Liver (tissue), 9 donors: ENCODE data around the gene SLC43A3. TPM values are rescaled to one million over a fixed set of nuclear protein-coding genes. Genes with fewer than 3 reads are reported as not detected.

Experiments
- DNase-seq: peaks from one replicate; pipeline ENCODE4 v3.0.0-alpha.2; 2017; ENCODE audit warnings: low spot score
- H3K27ac ChIP-seq, 2 donors: one replicate each; pipeline ENCODE4 v1.7.0; 2013; ENCODE audit warnings: inconsistent platforms in 2 of 2, low read length in 2 of 2, control low read depth in 1 of 2, low read depth in 1 of 2, mild to moderate bottlenecking in 1 of 2
- H3K27me3 ChIP-seq, 4 donors: one replicate each; pipeline versions ENCODE4 v1.6.1 to v1.7.0; 2013; ENCODE audit warnings: low read length in 3 of 4, inconsistent platforms in 1 of 4, mild to moderate bottlenecking in 1 of 4, moderate library complexity in 1 of 4; ENCODE audit not compliant: control insufficient read depth in 4 of 4, insufficient read depth in 4 of 4
- H3K36me3 ChIP-seq, 4 donors: one replicate each; pipeline versions ENCODE4 v1.6.1 to v1.7.0; 2013; ENCODE audit warnings: low read length in 3 of 4, mild to moderate bottlenecking in 3 of 4, low read depth in 1 of 4, moderate library complexity in 1 of 4; ENCODE audit not compliant: control insufficient read depth in 4 of 4, insufficient read depth in 3 of 4
- H3K4me1 ChIP-seq, 4 donors: one replicate each; pipeline versions ENCODE4 v1.6.1 to v1.7.0; 2013; ENCODE audit warnings: low read length in 3 of 4, mild to moderate bottlenecking in 3 of 4, moderate library complexity in 1 of 4; ENCODE audit not compliant: control insufficient read depth in 4 of 4, insufficient read depth in 4 of 4
- H3K4me3 ChIP-seq, 3 donors: one replicate each; pipeline versions ENCODE4 v1.6.1 to v1.7.0; 2013; ENCODE audit warnings: low read length in 3 of 3, control low read depth in 1 of 3, low read depth in 1 of 3, mild to moderate bottlenecking in 1 of 3
- H3K9ac ChIP-seq, 2 donors: one replicate each; pipeline ENCODE4 v1.7.0; 2013; ENCODE audit warnings: low read length in 2 of 2, mild to moderate bottlenecking in 2 of 2, moderate library complexity in 2 of 2, control low read depth in 1 of 2, low read depth in 1 of 2
- H3K9me3 ChIP-seq, 4 donors: one replicate each; pipeline versions ENCODE4 v1.6.1 to v1.7.0; 2013; ENCODE audit warnings: low read length in 3 of 4; ENCODE audit not compliant: control insufficient read depth in 4 of 4
- EGR1 ChIP-seq, 2 donors: IDR thresholded peaks; 2 replicates each; pipeline ENCODE4 v1.6.1; 2016 to 2018; ENCODE audit warnings: antibody characterized with exemption in 2 of 2, low read depth in 2 of 2
- FOXA1 ChIP-seq: IDR thresholded peaks from 2 replicates; pipeline ENCODE4 v1.6.1; 2016; ENCODE audit warnings: antibody characterized with exemption
- FOXA2 ChIP-seq: IDR thresholded peaks from 2 replicates; pipeline ENCODE4 v1.6.1; 2016; ENCODE audit warnings: antibody characterized with exemption
- GABPA ChIP-seq, 2 donors: IDR thresholded peaks in 1 of 2; conservative IDR thresholded peaks in 1 of 2; 2 replicates each; pipeline ENCODE4 v1.6.1; 2016; ENCODE audit warnings: antibody characterized with exemption in 2 of 2, mild to moderate bottlenecking in 1 of 2, moderate library complexity in 1 of 2
- HNF4A ChIP-seq, 2 donors: conservative IDR thresholded peaks; 2 replicates each; pipeline ENCODE4 v1.6.1; 2016; ENCODE audit warnings: antibody characterized with exemption in 2 of 2, mild to moderate bottlenecking in 2 of 2
- HNF4G ChIP-seq: IDR thresholded peaks from 2 replicates; pipeline ENCODE4 v1.6.1; 2016; ENCODE audit warnings: antibody characterized with exemption
- JUND ChIP-seq, 2 donors: IDR thresholded peaks; 2 replicates each; pipeline ENCODE4 v1.6.1; 2016; ENCODE audit warnings: antibody characterized with exemption in 2 of 2
- NR2F2 ChIP-seq: IDR thresholded peaks from 2 replicates; pipeline ENCODE4 v1.6.1; 2016; ENCODE audit warnings: antibody characterized with exemption
- RAD21 ChIP-seq, 2 donors: IDR thresholded peaks; 2 replicates each; pipeline ENCODE4 v1.6.1; 2016; ENCODE audit warnings: antibody characterized with exemption in 2 of 2, mild to moderate bottlenecking in 2 of 2
- RXRA ChIP-seq, 2 donors: IDR thresholded peaks; 2 replicates each; pipeline ENCODE4 v1.6.1; 2017 to 2018; ENCODE audit warnings: antibody characterized with exemption in 2 of 2, mild to moderate bottlenecking in 1 of 2
- SP1 ChIP-seq: IDR thresholded peaks from 2 replicates; pipeline ENCODE4 v1.6.1; 2018; ENCODE audit warnings: antibody characterized with exemption, mild to moderate bottlenecking
- TAF1 ChIP-seq: conservative IDR thresholded peaks from 2 replicates; pipeline ENCODE4 v1.6.1; 2016; ENCODE audit warnings: antibody characterized with exemption, mild to moderate bottlenecking
- YY1 ChIP-seq: IDR thresholded peaks from 2 replicates; pipeline ENCODE4 v1.6.1; 2016; ENCODE audit warnings: antibody characterized with exemption, mild to moderate bottlenecking
- WGBS: extraction: QIAGEN DNeasy Blood & Tissue Kit; methylation state at CpG from one replicate; pipeline ENCODE4 v1.1.7; 2013; 5-methylcytosine and 5-hydroxymethylcytosine counted together
- polyA plus RNA-seq, 2 donors: library from polyadenylated mRNA; stranded (reverse) in 1 of 2; unstranded in 1 of 2; fragments of 200-250 nt in 1 of 2; fragments of >200 nt in 1 of 2; fragmentation: Nextera tagmentation in 1 of 2; extraction: Ambion mirVana in 1 of 2; gene quantifications; one replicate each; pipeline versions ENCODE4 v1.2.1 to v1.2.3, GENCODE V29; 2013 to 2015
- total RNA-seq, 2 donors: library from RNA; depleted of rRNA; stranded (reverse); fragments of >200 nt; gene quantifications; one replicate each; pipeline ENCODE4 v1.2.3, GENCODE V29; 2014
- TF ChIP-seq, protein P1 (sequence below): IDR thresholded peaks from 2 replicates; pipeline ENCODE4 v1.6.1; 2016; ENCODE audit warnings: antibody characterized with exemption
- TF ChIP-seq, protein P2 (sequence below): IDR thresholded peaks from 2 replicates; pipeline ENCODE4 v1.6.1; 2016; ENCODE audit warnings: antibody characterized with exemption
- TF ChIP-seq, protein P3 (sequence below): IDR thresholded peaks from 2 replicates; pipeline ENCODE4 v1.6.1; 2016; ENCODE audit warnings: antibody characterized with exemption
- TF ChIP-seq, protein P4 (sequence below): fragments of 150-350 bp; IDR thresholded peaks from 2 replicates; pipeline ENCODE4 v1.5.1; 2017; ENCODE audit warnings: improper control_type of control experiment, low read depth, low read length; ENCODE audit not compliant: missing input control
- TF ChIP-seq, protein P5 (sequence below): IDR thresholded peaks from 2 replicates; pipeline ENCODE4 v1.6.1; 2016; ENCODE audit warnings: antibody characterized with exemption, mild to moderate bottlenecking
- donor health status: healthy.
- donor health status: healthy.
- donor health status: healthy.
- donor health status: healthy.
- donor health status: healthy.

SLC43A3 gene
- total and polyA plus RNA-seq, 4 donors: 47.2 to 152 (median 93.0) TPM

DNA sequence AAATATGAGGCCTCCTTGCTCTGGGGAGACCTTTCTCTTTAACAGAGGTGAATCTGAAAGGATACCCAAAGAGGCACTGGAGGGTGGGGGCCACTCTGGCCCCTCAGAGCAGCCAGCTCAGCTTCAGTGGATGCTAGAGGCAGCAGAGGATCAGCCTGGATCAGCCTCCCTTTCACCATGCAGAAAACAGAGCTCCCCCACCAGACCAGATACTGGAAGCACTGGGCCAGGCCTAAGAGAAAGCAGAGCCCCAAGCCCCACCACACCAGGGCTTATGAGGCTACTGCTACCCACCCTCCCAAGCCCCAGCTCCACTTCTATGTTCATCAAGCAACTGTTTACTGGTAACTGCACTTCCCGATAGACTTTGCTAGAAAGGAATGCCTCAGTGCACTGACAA, 4.0 kb upstream of the SLC43A3 start:
- 90% methylated on average over 1 of the region's 1 CpG for WGBS
- Histone ChIP-seq H3K9me3 (no peaks in the 10 kb centered on the region), H3K27ac (peak overlapping the region; percentile 92 to 99), H3K4me1 (peaks cover 18 to 66% (median 34%) of the 10 kb centered on the region in 4 donors), H3K4me3 (no peak overlapping the region), H3K27me3 (no peaks in the 10 kb centered on the region), H3K9ac (peak overlapping the region in 1 of 2 donors; percentile 43), H3K36me3 (no peaks in the 10 kb centered on the region)
- TF ChIP-seq GABPA (IDR thresholded peaks at IDR 0.05 in 1 of 2, conservative IDR thresholded peaks at IDR 0.05 in 1 of 2) (no peak), NR2F2 (no peak), FOXA2 (no peak), SP1 (no peak), HNF4A (conservative IDR thresholded peaks at IDR 0.05) (no peak)
- TF ChIP-seq, protein P1, sequence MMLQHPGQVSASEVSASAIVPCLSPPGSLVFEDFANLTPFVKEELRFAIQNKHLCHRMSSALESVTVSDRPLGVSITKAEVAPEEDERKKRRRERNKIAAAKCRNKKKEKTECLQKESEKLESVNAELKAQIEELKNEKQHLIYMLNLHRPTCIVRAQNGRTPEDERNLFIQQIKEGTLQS: no peak
- TF ChIP-seq, protein P2, sequence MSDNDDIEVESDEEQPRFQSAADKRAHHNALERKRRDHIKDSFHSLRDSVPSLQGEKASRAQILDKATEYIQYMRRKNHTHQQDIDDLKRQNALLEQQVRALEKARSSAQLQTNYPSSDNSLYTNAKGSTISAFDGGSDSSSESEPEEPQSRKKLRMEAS: no peak
- DNase-seq: no peak

DNA sequence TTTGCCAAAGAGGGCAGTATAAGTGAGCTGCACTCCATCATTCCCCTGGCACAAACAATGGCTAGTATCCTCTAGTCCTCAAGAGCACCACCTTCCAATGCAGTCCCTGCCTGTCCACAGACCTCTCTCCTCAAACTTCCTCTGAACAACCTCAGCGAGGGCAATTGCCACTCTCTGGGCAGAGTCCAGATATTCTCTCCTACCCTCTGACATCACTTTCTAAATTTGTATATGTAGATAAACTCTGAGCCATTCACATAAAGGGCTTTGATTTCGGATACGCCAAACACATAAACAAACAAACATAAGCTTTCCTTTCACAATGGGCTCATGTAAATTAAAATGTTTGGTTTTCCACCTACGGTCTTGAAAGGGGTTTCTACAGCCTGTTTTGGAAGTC, 3.0 kb upstream of the SLC43A3 start:
- H3K9me3 ChIP-seq: no peaks in the 10 kb centered on the region
- 25% methylated on average over 4 of the region's 4 CpGs for WGBS
- no peak for DNase-seq
- H3K4me1 ChIP-seq: peaks cover 14 to 72% (median 36%) of the 10 kb centered on the region in 4 donors
- TF ChIP-seq RAD21 (IDR thresholded peaks at IDR 0.05): peak; percentile 15 to 30
- no peak for TF ChIP-seq NR2F2
- TF ChIP-seq, protein P3, sequence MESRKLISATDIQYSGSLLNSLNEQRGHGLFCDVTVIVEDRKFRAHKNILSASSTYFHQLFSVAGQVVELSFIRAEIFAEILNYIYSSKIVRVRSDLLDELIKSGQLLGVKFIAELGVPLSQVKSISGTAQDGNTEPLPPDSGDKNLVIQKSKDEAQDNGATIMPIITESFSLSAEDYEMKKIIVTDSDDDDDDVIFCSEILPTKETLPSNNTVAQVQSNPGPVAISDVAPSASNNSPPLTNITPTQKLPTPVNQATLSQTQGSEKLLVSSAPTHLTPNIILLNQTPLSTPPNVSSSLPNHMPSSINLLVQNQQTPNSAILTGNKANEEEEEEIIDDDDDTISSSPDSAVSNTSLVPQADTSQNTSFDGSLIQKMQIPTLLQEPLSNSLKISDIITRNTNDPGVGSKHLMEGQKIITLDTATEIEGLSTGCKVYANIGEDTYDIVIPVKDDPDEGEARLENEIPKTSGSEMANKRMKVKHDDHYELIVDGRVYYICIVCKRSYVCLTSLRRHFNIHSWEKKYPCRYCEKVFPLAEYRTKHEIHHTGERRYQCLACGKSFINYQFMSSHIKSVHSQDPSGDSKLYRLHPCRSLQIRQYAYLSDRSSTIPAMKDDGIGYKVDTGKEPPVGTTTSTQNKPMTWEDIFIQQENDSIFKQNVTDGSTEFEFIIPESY: no peak
- no peak for TF ChIP-seq FOXA1
- TF ChIP-seq, protein P2: peak; percentile 27
- no peak for TF ChIP-seq EGR1 (IDR thresholded peaks at IDR 0.05; ENCODE audit: low read depth in 2 of 2)
- TF ChIP-seq GABPA (IDR thresholded peaks at IDR 0.05 in 1 of 2, conservative IDR thresholded peaks at IDR 0.05 in 1 of 2): no peak
- TF ChIP-seq TAF1: no peak
- TF ChIP-seq, protein P4, sequence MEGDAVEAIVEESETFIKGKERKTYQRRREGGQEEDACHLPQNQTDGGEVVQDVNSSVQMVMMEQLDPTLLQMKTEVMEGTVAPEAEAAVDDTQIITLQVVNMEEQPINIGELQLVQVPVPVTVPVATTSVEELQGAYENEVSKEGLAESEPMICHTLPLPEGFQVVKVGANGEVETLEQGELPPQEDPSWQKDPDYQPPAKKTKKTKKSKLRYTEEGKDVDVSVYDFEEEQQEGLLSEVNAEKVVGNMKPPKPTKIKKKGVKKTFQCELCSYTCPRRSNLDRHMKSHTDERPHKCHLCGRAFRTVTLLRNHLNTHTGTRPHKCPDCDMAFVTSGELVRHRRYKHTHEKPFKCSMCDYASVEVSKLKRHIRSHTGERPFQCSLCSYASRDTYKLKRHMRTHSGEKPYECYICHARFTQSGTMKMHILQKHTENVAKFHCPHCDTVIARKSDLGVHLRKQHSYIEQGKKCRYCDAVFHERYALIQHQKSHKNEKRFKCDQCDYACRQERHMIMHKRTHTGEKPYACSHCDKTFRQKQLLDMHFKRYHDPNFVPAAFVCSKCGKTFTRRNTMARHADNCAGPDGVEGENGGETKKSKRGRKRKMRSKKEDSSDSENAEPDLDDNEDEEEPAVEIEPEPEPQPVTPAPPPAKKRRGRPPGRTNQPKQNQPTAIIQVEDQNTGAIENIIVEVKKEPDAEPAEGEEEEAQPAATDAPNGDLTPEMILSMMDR: no peak
- peak; percentile 23 for TF ChIP-seq HNF4G
- peak; percentile 58 for TF ChIP-seq YY1
- TF ChIP-seq, protein P1: peak; percentile 13
- TF ChIP-seq, protein P5, sequence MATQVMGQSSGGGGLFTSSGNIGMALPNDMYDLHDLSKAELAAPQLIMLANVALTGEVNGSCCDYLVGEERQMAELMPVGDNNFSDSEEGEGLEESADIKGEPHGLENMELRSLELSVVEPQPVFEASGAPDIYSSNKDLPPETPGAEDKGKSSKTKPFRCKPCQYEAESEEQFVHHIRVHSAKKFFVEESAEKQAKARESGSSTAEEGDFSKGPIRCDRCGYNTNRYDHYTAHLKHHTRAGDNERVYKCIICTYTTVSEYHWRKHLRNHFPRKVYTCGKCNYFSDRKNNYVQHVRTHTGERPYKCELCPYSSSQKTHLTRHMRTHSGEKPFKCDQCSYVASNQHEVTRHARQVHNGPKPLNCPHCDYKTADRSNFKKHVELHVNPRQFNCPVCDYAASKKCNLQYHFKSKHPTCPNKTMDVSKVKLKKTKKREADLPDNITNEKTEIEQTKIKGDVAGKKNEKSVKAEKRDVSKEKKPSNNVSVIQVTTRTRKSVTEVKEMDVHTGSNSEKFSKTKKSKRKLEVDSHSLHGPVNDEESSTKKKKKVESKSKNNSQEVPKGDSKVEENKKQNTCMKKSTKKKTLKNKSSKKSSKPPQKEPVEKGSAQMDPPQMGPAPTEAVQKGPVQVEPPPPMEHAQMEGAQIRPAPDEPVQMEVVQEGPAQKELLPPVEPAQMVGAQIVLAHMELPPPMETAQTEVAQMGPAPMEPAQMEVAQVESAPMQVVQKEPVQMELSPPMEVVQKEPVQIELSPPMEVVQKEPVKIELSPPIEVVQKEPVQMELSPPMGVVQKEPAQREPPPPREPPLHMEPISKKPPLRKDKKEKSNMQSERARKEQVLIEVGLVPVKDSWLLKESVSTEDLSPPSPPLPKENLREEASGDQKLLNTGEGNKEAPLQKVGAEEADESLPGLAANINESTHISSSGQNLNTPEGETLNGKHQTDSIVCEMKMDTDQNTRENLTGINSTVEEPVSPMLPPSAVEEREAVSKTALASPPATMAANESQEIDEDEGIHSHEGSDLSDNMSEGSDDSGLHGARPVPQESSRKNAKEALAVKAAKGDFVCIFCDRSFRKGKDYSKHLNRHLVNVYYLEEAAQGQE: no peak
- no peak for TF ChIP-seq FOXA2
- TF ChIP-seq SP1: peak; percentile 74
- peak; percentile 39 to 70 for TF ChIP-seq RXRA (IDR thresholded peaks at IDR 0.05)
- peak; percentile 92 to 96 for TF ChIP-seq JUND (IDR thresholded peaks at IDR 0.05)
- peak; percentile 83 to 87 for TF ChIP-seq HNF4A (conservative IDR thresholded peaks at IDR 0.05)
- H3K4me3 ChIP-seq: no peak overlapping the region
- H3K36me3 ChIP-seq: no peaks in the 10 kb centered on the region
- H3K9ac ChIP-seq: peak overlapping the region in 1 of 2 donors; percentile 49
- H3K27me3 ChIP-seq: no peaks in the 10 kb centered on the region
- peak overlapping the region; percentile 92 to 99 for H3K27ac ChIP-seq
